DND-41 (cell line): ENCODE results near the gene ADORA2A.

ENCODE experiments used
- CTCF ChIP-seq: IDR thresholded peaks from 2 replicates; pipeline ENCODE4 v1.5.1; 2012; ENCODE audit warnings: borderline replicate concordance, low read length, moderate library complexity, mild to moderate bottlenecking; ENCODE audit not compliant: poor library complexity, severe bottlenecking; ENCODE audit errors: extremely low read depth
- EZH2 ChIP-seq: IDR thresholded peaks from 3 replicates; pipeline ENCODE4 v1.6.1; 2012; ENCODE audit warnings: borderline replicate concordance, low read depth, mild to moderate bottlenecking, moderate library complexity, low read length, inconsistent platforms; ENCODE audit not compliant: severe bottlenecking

GRCh38 chr22:24431309-24432034 is 4.1 kb downstream of the ADORA2A start:
- TF ChIP-seq CTCF (no peak), EZH2 (no peak)
